CD4-positive, alpha-beta T cell treated with Interleukin-15 for 1 hour (primary cell): ENCODE measurements around the gene NCOR1.
"Not testable (repeated sequence)": the region's sequence is repeated elsewhere in the genome, so short reads cannot be mapped to it uniquely, and the experiment has no call there.

Experiments
- DNase-seq: peaks from one replicate; pipeline ENCODE4 v3.0.0-alpha.2; 2020

NCOR1 gene

GRCh38 chr17:16215273-16215964 is at the start of gene NCOR1:
Gene NCOR1 (minus strand): TSS chr17:16215534. CDS start chr17:16194569, 20,965 bp downstream.
- DNase-seq = peak; percentile 87

DNA sequence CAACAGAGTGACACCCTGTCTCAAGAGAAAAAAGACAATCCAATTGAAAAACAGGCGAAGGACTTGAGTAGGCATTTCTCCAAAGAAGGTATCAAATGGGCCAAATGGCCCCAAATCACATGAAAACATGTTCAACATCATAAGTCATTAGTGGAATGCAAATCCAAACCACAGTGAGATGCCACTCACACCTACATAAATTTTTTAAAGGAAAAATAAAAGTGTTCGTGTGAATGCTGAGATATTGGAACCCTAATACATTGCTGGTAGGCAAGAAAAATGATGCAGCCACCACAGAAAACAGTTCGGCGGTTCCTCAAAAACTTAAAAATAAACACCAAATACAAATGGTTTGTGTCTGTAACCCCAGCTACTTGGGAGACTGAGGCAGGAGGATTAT is 46.9 kb upstream of the NCOR1 start:
- no peak for DNase-seq

DNA sequence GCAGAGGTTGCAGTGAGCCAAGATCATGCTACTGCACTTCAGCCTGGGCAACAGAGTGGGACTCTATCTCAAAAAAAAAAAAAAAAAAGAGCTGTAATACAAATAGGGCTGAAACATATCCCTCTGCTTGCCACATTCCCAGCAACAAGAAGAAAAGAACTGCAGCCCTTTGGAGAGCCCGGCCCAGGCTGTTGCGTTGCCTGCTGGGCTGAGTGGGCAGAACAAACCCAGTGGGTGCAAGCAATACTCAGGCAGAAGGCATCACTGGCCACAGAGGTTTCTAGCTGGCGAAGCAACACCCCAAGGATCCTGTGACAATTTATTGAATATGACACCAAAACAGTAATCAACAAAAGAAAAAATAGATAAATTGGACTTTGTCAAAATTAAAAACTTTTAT is 45.7 kb upstream of the NCOR1 start:
- no peak for DNase-seq

DNA sequence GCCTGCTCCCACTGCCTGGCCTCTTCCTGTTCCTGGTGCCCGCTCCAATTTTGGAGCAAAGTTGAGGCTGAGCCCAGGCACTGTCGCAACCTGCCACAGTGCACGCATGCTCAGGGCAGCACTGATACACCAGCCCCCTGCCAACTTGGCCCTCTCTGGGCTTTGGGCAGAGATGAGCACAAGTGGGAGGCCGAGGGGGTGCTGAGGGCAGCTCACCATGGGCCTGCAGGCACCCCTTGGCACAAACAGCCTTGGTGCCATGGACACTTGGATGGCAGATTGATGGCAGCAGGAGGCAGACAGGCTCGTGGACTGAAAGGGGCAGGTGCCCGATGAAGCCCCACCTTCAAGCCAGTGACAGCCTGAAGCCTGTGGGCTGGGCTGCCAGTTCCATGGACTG is 44.6 kb upstream of the NCOR1 start:
- no peak for DNase-seq

- DNase-seq = no peak
Measured at GRCh38 chr17:16258901-16259300, 43.6 kb upstream of the NCOR1 start.

DNA sequence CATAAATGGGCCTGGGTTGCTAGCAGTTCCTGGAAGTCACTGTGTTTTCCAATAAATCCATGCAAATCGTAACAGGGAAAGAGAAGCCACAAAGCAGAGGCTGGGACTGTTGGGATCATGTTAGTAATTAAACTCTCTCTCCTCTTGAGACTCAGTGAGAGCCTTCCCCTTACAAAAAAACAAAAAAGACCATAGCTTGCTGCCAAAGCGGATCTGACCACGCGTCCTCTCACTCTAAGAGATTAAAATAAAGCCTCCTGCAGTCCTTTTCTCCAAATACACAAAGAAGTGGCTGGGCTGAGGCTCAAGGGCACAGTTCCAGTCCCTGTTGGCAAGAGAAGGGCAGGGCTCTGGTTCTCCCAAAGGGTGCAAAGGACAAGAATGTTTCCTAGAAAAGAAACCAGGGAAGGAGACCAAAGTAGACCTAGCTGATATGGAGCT is 40.2 kb upstream of the NCOR1 start:
- no peak for DNase-seq

GRCh38 chr17:16254773-16255400 is 39.6 kb upstream of the NCOR1 start:
- DNase-seq = no peak

DNA sequence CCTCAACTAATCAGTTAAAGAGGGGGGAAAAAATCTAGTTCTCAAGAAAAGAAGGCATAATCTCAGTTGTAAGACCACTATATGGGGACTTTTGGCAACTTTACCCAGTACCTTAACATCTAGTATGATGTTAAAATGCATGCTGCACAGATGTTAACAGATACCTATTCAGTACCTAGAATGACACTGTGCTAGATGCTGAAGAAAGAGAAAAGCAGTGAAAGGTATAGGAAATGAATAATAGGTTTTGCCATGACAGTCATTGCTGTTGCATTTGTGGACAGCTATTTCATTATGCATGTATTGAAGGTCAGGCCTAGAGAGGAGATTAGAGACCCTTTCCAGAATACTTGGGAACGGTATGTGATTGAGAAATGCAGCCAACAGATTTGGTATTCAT is 36.2 kb upstream of the NCOR1 start:
- DNase-seq = no peak

DNA sequence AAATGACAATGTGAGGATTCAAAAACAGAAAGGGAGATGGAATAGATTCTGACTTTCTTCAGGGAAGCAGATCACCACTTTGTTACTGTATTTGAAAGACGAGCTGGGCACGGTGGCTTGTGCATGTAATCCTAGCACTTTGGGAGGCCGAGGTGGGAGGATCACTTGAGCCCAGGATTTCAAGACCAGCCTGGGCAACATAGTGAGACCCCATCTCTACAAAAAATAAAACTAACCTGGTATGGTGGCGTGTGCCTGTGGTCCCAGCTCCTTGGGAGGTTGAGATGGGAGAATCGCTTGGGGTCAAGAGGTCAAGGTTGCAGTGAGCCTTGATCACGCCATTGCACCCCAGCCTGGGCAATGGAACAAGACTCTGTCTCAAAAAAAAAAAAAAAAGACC is 35.7 kb upstream of the NCOR1 start:
- no peak for DNase-seq

GRCh38 chr17:16250635-16251034 is 35.3 kb upstream of the NCOR1 start:
- no peak for DNase-seq

DNA sequence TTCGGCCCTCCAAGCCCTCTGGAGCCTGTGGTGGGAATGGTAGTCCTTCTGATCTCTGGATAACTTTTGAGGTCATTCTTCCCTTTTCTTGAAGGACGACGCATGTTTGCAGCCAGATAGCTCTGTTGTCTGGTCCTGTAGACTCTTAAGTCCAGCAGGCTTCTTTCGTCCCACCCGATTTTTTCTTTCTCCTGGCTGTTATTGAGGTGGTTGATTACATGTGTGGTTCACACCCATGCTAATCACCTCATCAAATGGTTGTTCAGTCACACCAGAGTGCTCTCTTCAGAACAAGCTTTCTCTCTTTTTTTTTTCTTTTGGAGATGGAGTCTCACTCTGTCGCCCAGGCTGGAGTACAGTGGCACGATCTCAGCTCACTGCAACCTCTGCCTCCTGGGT is 32.3 kb upstream of the NCOR1 start:
- DNase-seq = no peak

GRCh38 chr17:16243801-16244567 is 28.6 kb upstream of the NCOR1 start:
- no peak for DNase-seq

DNA sequence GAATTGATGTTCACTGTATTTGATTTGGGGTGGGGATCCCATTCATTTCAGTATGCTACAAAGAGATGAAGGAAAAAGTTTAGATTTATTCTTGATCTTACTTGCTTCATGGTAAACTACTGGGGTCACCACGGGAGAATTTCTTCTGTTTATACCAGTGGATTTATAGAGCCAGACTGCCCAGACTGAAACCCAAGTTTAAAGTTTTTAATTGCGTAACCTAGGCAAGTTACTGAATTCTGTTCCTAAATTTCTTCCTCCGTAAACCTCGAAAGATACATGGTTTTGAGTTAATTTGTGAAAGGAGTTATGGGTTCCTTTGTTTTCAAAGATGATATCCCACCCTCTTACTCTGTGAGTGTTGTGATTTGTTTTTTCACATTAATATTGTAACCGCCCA is 28.1 kb upstream of the NCOR1 start:
- no peak for DNase-seq

- DNase-seq = no peak
Measured at GRCh38 chr17:16241906-16242399, 26.6 kb upstream of the NCOR1 start.

DNA sequence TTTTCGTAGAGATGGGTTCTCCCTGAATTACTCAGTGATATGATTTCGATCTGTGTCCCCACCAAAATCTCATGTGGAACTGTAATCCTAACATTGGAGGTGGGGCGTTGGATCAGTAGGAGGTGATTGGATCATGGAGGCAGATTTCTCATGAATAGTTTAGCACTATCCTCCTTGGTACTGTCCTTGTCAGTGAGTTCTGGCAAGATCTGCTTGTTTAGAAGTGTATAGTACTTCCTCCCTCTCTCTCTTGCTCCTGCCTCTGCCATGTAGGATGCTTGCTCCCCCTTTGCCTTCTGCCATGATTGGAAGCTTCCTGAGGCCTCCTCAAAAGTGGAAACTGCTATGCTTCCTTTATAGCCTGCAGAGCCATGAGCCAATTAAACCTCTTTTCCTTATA is 24.6 kb upstream of the NCOR1 start:
- no peak for DNase-seq

DNA sequence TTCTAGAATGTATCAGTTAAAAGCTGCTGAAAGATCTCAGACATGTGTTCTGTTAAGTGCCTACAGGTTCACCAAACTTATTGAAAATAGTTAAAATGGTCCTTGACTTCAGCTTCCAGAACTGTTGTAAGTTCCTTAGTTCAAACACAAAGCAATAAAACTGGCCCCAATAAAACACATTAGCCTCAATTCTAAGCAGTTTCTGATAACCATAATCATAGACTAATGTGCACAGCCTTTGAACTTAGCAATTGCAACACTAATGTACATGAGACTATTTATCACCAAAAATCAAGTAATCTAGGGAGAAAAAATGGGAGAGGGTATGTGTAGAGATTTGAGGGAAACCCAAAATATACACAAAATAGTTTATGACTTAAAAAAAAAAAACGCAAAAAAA is 17.1 kb upstream of the NCOR1 start:
- DNase-seq = no peak

GRCh38 chr17:16229912-16230561 is 14.7 kb upstream of the NCOR1 start:
- DNase-seq = not testable (repeated sequence)

- DNase-seq = no peak
Measured at GRCh38 chr17:16222406-16222805, 7.1 kb upstream of the NCOR1 start.

- peak; percentile 85 for DNase-seq
Measured at GRCh38 chr17:16217002-16217635, 1.8 kb upstream of the NCOR1 start, which contains the start of gene PIGL. Gene PIGL (plus strand): TSS chr17:16217210. CDS start chr17:16217227, 17 bp downstream.

- not testable (repeated sequence) for DNase-seq
Measured at GRCh38 chr17:16216341-16217001, 1.1 kb upstream of the NCOR1 start.

GRCh38 chr17:16215965-16216316 is 607 bp upstream of the NCOR1 start:
- DNase-seq = no peak

GRCh38 chr17:16215002-16215272 is 397 bp downstream of the NCOR1 start:
- peak; percentile 20 for DNase-seq
